Cardiac muscle cell (in vitro differentiated cells and primary cell): Measurements from ENCODE around the gene NUDT22. TPM values are rescaled to one million over a fixed set of nuclear protein-coding genes. Genes with fewer than 3 reads are reported as not detected.

Experiments
- DNase-seq, 2 donors: peaks; one replicate each; pipeline versions ENCODE4 v3.0.0 to v3.0.0-alpha.2; 2010 to 2017; ENCODE audit warnings: low read depth in 1 of 2, low spot score in 1 of 2
- H3K27ac ChIP-seq: fragments of 200-600 bp; sonication (generic); 2 replicates; pipeline ENCODE4 v1.5.1; 2016
- H3K27me3 ChIP-seq: fragments of 200-600 bp; sonication (generic); 2 replicates; pipeline ENCODE4 v1.6.0; 2016; ENCODE audit warnings: control low read depth
- H3K36me3 ChIP-seq: fragments of 200-600 bp; sonication (generic); 2 replicates; pipeline ENCODE4 v1.5.1; 2016; ENCODE audit warnings: control low read depth
- H3K4me1 ChIP-seq: fragments of 200-600 bp; sonication (generic); 2 replicates; pipeline ENCODE4 v1.8.1; 2017; ENCODE audit warnings: low read depth, mild to moderate bottlenecking, mixed run types
- H3K4me3 ChIP-seq: fragments of 200-600 bp; sonication (generic); 2 replicates; pipeline ENCODE4 v1.5.1; 2016; ENCODE audit warnings: mild to moderate bottlenecking
- H3K9me3 ChIP-seq: fragments of 200-600 bp; sonication (generic); 2 replicates; pipeline ENCODE4 v1.5.1; 2017; ENCODE audit warnings: low read depth, mild to moderate bottlenecking, control low read depth
- CTCF ChIP-seq: IDR thresholded peaks from 2 replicates; pipeline ENCODE4 v1.5.1; 2012; ENCODE audit warnings: low read depth, mild to moderate bottlenecking, low read length
- polyA plus RNA-seq: library from polyadenylated mRNA; unstranded; fragments of >200 nt; fragmentation: Nextera tagmentation; extraction: Ambion mirVana; gene quantifications from 2 replicates; pipeline ENCODE4 v1.2.1, GENCODE V29; 2016
- total RNA-seq: library from RNA; depleted of rRNA; stranded (reverse); fragments of >200 nt; gene quantifications from 2 replicates; pipeline ENCODE4 v1.2.3, GENCODE V29; 2016

Gene NUDT22
- total and polyA plus RNA-seq, 2 experiments from 2014 or later: 76.0 to 90.6 TPM

- Histone ChIP-seq H3K27me3 (no peaks in the 10 kb centered on the region), H3K4me3 (no peak overlapping the region), H3K36me3 (no peaks in the 10 kb centered on the region), H3K4me1 (no peaks in the 10 kb centered on the region), H3K27ac (no peak overlapping the region), H3K9me3 (no peaks in the 10 kb centered on the region)
- no peak for TF ChIP-seq CTCF
- no peak for DNase-seq
These were observed 9.2 kb upstream of the NUDT22 start for GRCh38 chr11:64216879-64217278.

GRCh38 chr11:64218628-64219353 lies 7.3 kb upstream of the NUDT22 start:
- no peak for DNase-seq
- no peaks in the 10 kb centered on the region for H3K36me3 ChIP-seq
- no peak for TF ChIP-seq CTCF

GRCh38 chr11:64219354-64219684 lies 6.8 kb upstream of the NUDT22 start:
- Histone ChIP-seq H3K9me3 (no peaks in the 10 kb centered on the region), H3K36me3 (peaks cover 4% of the 10 kb centered on the region), H3K4me3 (no peak overlapping the region), H3K4me1 (no peaks in the 10 kb centered on the region), H3K27me3 (no peaks in the 10 kb centered on the region), H3K27ac (no peak overlapping the region)
- no peak for DNase-seq
- TF ChIP-seq CTCF: no peak

More at GRCh38 chr11:64218628-64219353, 7.3 kb upstream of the NUDT22 start:
- Histone ChIP-seq H3K27me3 (no peaks in the 10 kb centered on the region), H3K4me3 (no peak overlapping the region), H3K9me3 (no peaks in the 10 kb centered on the region), H3K27ac (no peak overlapping the region), H3K4me1 (no peaks in the 10 kb centered on the region)

GRCh38 chr11:64219755-64220154 lies 6.3 kb upstream of the NUDT22 start:
- Histone ChIP-seq H3K27ac (no peak overlapping the region), H3K4me3 (no peak overlapping the region), H3K27me3 (no peaks in the 10 kb centered on the region), H3K4me1 (peaks cover under 1% of the 10 kb centered on the region), H3K36me3 (peaks cover 4% of the 10 kb centered on the region), H3K9me3 (no peaks in the 10 kb centered on the region)
- no peak for TF ChIP-seq CTCF
- DNase-seq: no peak

- Histone ChIP-seq H3K9me3 (no peaks in the 10 kb centered on the region), H3K4me3 (no peak overlapping the region), H3K4me1 (peaks cover 6% of the 10 kb centered on the region), H3K27ac (no peak overlapping the region), H3K36me3 (peaks cover 4% of the 10 kb centered on the region), H3K27me3 (no peaks in the 10 kb centered on the region)
- no peak for DNase-seq
- no peak for TF ChIP-seq CTCF
These were observed 5.8 kb upstream of the NUDT22 start for GRCh38 chr11:64220271-64220670.
